ENCODE results near the gene TRIO. TPM values are rescaled to one million over a fixed set of nuclear protein-coding genes. Genes with fewer than 3 reads are reported as not detected.

The TRIO gene
- total RNA-seq, 1 experiment from 2014 or later, result 68.4 TPM

DNA sequence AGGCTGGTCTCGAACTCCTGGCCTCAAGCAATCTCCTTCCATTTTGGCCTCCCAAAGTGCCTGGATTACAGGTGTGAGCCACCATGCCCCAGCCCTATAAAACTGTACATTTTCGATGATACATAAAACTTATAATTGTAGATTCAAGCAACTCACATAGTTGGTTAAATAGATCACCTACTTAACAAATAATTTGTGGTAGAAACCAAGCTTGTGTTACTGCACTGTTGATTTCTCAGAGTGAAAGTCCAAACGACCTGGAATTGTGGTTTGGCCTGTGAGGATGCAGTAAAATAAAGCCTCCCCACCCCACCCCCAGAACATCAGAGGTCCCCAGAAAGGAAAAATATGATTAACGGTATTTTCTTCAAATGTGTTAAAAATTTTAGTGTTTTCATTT lies 92.7 kb downstream of the TRIO start:
- no peaks in the 10 kb centered on the region for H3K27me3 ChIP-seq (ENCODE audit: insufficient read depth, low read length)

DNA sequence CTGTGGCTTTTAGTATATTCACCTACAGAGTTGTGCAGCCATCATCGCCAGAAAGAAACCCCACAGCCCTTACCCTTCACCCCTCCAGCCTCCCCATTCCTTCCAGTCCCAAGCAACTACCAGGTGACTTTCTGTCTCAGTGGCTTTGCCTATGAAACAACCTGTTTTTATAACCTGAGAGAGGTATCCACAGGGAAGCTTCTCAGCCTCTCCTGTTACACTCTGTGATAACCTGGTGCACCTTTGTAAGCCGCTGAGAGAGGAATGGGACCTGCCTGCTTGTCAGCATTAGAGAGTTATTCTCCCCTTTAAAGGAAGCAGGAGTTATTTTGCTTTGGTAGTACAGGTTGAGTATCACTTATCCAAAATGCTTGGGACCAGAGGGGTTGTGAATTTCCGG lies 93.6 kb downstream of the TRIO start:
- Histone ChIP-seq H3K4me1 (ENCODE audit: control insufficient read depth in 1 of 2, insufficient read depth in 2 of 2, low read length in 2 of 2) (peaks cover 0 to 8% of the 10 kb centered on the region in 2 experiments; a peak in 1 of 4 replicates), H3K27ac (ENCODE audit: low read depth, low read length) (no peak overlapping the region), H3K27me3 (ENCODE audit: insufficient read depth, low read length) (no peaks in the 10 kb centered on the region), H3K9me3 (ENCODE audit: control insufficient read depth in 1 of 2, insufficient read depth in 1 of 2, low read depth in 1 of 2, low read length in 2 of 2) (no peaks in the 10 kb centered on the region), H3K9ac (ENCODE audit: low read length) (no peak overlapping the region), H3K4me2 (ENCODE audit: low read length) (no peak overlapping the region), H2AFZ (ENCODE audit: low read depth, low read length, poor library complexity, severe bottlenecking) (no peak overlapping the region), H3K9me2 (ENCODE audit: insufficient read depth) (no peaks in the 10 kb centered on the region), H3K4me3 (replicated peaks in 1 of 2; ENCODE audit: low read depth in 1 of 2, low read length in 2 of 2) (no peak overlapping the region), H4K20me1 (ENCODE audit: insufficient read depth) (peaks cover 11% of the 10 kb centered on the region; the same call in 1 of the 2 replicates), H3K79me2 (ENCODE audit: insufficient read depth, low read length) (peaks cover 100% of the 10 kb centered on the region), H3K36me3 (ENCODE audit: control insufficient read depth in 1 of 2, insufficient read depth in 2 of 2, low read length in 2 of 2) (no peaks in the 10 kb centered on the region)
- no TSS peak for BruUV-seq (replicated peaks)
- DNase-seq (ENCODE audit: low read depth, low spot score) (no peak), ATAC-seq (no peak)
- intact Hi-C loops (cut with micrococcal nuclease), result no loop called here
- CTCF ChIA-PET, result no interaction called here
- TF ChIP-seq EZH2phosphoT487 (IDR thresholded peaks at IDR 0.05; ENCODE audit: borderline replicate concordance), result no peak
- TF ChIP-seq YY1 (IDR thresholded peaks at IDR 0.05; ENCODE audit: extremely low read depth, insufficient replicate concordance, low read depth, low read length), result no peak
- TF ChIP-seq SIN3A (IDR thresholded peaks at IDR 0.05; ENCODE audit: low read depth), result no peak
- TF ChIP-seq, protein P1, sequence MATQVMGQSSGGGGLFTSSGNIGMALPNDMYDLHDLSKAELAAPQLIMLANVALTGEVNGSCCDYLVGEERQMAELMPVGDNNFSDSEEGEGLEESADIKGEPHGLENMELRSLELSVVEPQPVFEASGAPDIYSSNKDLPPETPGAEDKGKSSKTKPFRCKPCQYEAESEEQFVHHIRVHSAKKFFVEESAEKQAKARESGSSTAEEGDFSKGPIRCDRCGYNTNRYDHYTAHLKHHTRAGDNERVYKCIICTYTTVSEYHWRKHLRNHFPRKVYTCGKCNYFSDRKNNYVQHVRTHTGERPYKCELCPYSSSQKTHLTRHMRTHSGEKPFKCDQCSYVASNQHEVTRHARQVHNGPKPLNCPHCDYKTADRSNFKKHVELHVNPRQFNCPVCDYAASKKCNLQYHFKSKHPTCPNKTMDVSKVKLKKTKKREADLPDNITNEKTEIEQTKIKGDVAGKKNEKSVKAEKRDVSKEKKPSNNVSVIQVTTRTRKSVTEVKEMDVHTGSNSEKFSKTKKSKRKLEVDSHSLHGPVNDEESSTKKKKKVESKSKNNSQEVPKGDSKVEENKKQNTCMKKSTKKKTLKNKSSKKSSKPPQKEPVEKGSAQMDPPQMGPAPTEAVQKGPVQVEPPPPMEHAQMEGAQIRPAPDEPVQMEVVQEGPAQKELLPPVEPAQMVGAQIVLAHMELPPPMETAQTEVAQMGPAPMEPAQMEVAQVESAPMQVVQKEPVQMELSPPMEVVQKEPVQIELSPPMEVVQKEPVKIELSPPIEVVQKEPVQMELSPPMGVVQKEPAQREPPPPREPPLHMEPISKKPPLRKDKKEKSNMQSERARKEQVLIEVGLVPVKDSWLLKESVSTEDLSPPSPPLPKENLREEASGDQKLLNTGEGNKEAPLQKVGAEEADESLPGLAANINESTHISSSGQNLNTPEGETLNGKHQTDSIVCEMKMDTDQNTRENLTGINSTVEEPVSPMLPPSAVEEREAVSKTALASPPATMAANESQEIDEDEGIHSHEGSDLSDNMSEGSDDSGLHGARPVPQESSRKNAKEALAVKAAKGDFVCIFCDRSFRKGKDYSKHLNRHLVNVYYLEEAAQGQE (IDR thresholded peaks at IDR 0.05; ENCODE audit: low read depth), result no peak
- TF ChIP-seq, protein P2, sequence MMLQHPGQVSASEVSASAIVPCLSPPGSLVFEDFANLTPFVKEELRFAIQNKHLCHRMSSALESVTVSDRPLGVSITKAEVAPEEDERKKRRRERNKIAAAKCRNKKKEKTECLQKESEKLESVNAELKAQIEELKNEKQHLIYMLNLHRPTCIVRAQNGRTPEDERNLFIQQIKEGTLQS (IDR thresholded peaks at IDR 0.05), result no peak
- no peak for TF ChIP-seq ELF1 (IDR thresholded peaks at IDR 0.05; ENCODE audit: borderline replicate concordance, low read depth)
- no peak for TF ChIP-seq POLR2A (IDR thresholded peaks at IDR 0.05; ENCODE audit: borderline replicate concordance, extremely low read depth, insufficient read depth, insufficient read length)
- TF ChIP-seq ZFX (IDR thresholded peaks at IDR 0.05), result no peak
- no peak for TF ChIP-seq ZNF274 (IDR thresholded peaks at IDR 0.05; ENCODE audit: low read depth, low read length)
- POLR2A ChIA-PET, result no interaction called here
- RAD21 ChIA-PET (ENCODE audit: low non-redundant PET in 1 of 2, low total read pairs in 2 of 2, uncharacterized antibody in 2 of 2, unreplicated experiment in 2 of 2), result no interaction called here

More for the DNA sequence above, 92.7 kb downstream of the TRIO start:
- Histone ChIP-seq H3K9me3 (ENCODE audit: control insufficient read depth in 1 of 2, insufficient read depth in 1 of 2, low read depth in 1 of 2, low read length in 2 of 2) (no peaks in the 10 kb centered on the region), H4K20me1 (ENCODE audit: insufficient read depth) (peaks cover 7% of the 10 kb centered on the region; the same call in 1 of the 2 replicates), H3K36me3 (ENCODE audit: control insufficient read depth in 1 of 2, insufficient read depth in 2 of 2, low read length in 2 of 2) (no peaks in the 10 kb centered on the region), H3K4me3 (replicated peaks in 1 of 2; ENCODE audit: low read depth in 1 of 2, low read length in 2 of 2) (no peak overlapping the region), H3K27ac (ENCODE audit: low read depth, low read length) (no peak overlapping the region), H2AFZ (ENCODE audit: low read depth, low read length, poor library complexity, severe bottlenecking) (no peak overlapping the region), H3K9ac (ENCODE audit: low read length) (no peak overlapping the region), H3K4me1 (ENCODE audit: control insufficient read depth in 1 of 2, insufficient read depth in 2 of 2, low read length in 2 of 2) (peaks cover 0 to 8% of the 10 kb centered on the region in 2 experiments; a peak in 1 of 4 replicates), H3K4me2 (ENCODE audit: low read length) (no peak overlapping the region), H3K79me2 (ENCODE audit: insufficient read depth, low read length) (peaks cover 100% of the 10 kb centered on the region), H3K9me2 (ENCODE audit: insufficient read depth) (no peaks in the 10 kb centered on the region)
- BruUV-seq (replicated peaks), result no TSS peak
- RAD21 ChIA-PET (ENCODE audit: low non-redundant PET in 1 of 2, low total read pairs in 2 of 2, uncharacterized antibody in 2 of 2, unreplicated experiment in 2 of 2), result no interaction called here
- POLR2A ChIA-PET, result no interaction called here
- intact Hi-C loops (cut with micrococcal nuclease), result no loop called here
- no peak for TF ChIP-seq EGR1 (IDR thresholded peaks at IDR 0.05; ENCODE audit: low read depth)
- TF ChIP-seq CEBPB (IDR thresholded peaks at IDR 0.05; ENCODE audit: low read depth), result no peak
- TF ChIP-seq SRF (IDR thresholded peaks at IDR 0.05; ENCODE audit: low read depth), result no peak
- TF ChIP-seq EZH2phosphoT487 (IDR thresholded peaks at IDR 0.05; ENCODE audit: borderline replicate concordance), result no peak
- TF ChIP-seq, protein P3, sequence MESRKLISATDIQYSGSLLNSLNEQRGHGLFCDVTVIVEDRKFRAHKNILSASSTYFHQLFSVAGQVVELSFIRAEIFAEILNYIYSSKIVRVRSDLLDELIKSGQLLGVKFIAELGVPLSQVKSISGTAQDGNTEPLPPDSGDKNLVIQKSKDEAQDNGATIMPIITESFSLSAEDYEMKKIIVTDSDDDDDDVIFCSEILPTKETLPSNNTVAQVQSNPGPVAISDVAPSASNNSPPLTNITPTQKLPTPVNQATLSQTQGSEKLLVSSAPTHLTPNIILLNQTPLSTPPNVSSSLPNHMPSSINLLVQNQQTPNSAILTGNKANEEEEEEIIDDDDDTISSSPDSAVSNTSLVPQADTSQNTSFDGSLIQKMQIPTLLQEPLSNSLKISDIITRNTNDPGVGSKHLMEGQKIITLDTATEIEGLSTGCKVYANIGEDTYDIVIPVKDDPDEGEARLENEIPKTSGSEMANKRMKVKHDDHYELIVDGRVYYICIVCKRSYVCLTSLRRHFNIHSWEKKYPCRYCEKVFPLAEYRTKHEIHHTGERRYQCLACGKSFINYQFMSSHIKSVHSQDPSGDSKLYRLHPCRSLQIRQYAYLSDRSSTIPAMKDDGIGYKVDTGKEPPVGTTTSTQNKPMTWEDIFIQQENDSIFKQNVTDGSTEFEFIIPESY (IDR thresholded peaks at IDR 0.05; ENCODE audit: extremely low read depth, insufficient replicate concordance, low read length), result no peak
- no peak for TF ChIP-seq EZH2 (IDR thresholded peaks at IDR 0.05)
- TF ChIP-seq, protein P4, sequence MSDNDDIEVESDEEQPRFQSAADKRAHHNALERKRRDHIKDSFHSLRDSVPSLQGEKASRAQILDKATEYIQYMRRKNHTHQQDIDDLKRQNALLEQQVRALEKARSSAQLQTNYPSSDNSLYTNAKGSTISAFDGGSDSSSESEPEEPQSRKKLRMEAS (IDR thresholded peaks at IDR 0.05), result no peak
- CTCF ChIA-PET, result no interaction called here
- DNase-seq (ENCODE audit: low read depth, low spot score) (no peak), ATAC-seq (no peak)

Measured in HCT116 (cell line).